Muscle of arm (tissue), 12 donors: Measurements from ENCODE around the gene SH3BGRL. TPM values are rescaled to one million over a fixed set of nuclear protein-coding genes. Genes with fewer than 3 reads are reported as not detected.

Experiments
- polyA plus RNA-seq, 12 donors: library from polyadenylated mRNA; unstranded; fragments of 120-200 nt; gene quantifications; one replicate each; pipeline ENCODE4 v1.2.1, GENCODE V29; 2013; ENCODE audit not compliant: insufficient read length in 12 of 12

Gene SH3BGRL
- polyA plus RNA-seq, 12 donors, result 65.2 to 138 (median 96.5) TPM; not detected in 1

Other genes starting within 250 kb of the SH3BGRL start
- gene HMGN5, start 189 bp upstream of the SH3BGRL start, polyA plus RNA-seq, result 10 to 100 TPM in 3 of 12 donors, 1 to 10 TPM in 8, not detected in 1; 4.1 to 33.3 (median 6.6) TPM